Esophagus squamous epithelium (tissue), 5 donors: ENCODE measurements around the gene CETN1. TPM values are rescaled to one million over a fixed set of nuclear protein-coding genes. Genes with fewer than 3 reads are reported as not detected.

ENCODE experiments used
- DNase-seq: peaks from one replicate; lab custom pipeline; 2025; lab: John Stamatoyannopoulos, UW
- H3K27ac ChIP-seq, 4 donors: fragments of 200-600 bp; sonication (generic); one replicate each; pipeline ENCODE4 v1.5.1; 2016 to 2019; ENCODE audit warnings: mild to moderate bottlenecking in 1 of 4
- H3K27me3 ChIP-seq, 4 donors: fragments of 200-600 bp; sonication (generic); 1 replicate in 3 of 4; 2 replicates in 1 of 4; pipeline versions ENCODE4 v1.5.1 to v1.6.0; 2017 to 2021; ENCODE audit warnings: antibody characterized with exemption in 1 of 4
- H3K36me3 ChIP-seq, 3 donors: fragments of 200-600 bp; sonication (generic); one replicate each; pipeline ENCODE4 v1.5.1; 2016 to 2019
- H3K4me1 ChIP-seq, 3 donors: fragments of 200-600 bp; sonication (generic); one replicate each; pipeline ENCODE4 v1.5.1; 2017 to 2019
- H3K4me3 ChIP-seq, 4 donors: fragments of 200-600 bp; sonication (generic); 1 replicate in 3 of 4; 2 replicates in 1 of 4; pipeline ENCODE4 v1.5.1; 2016 to 2019; ENCODE audit warnings: mild to moderate bottlenecking in 2 of 4, moderate library complexity in 1 of 4
- H3K9me3 ChIP-seq, 3 donors: fragments of 200-600 bp; sonication (generic); one replicate each; pipeline ENCODE4 v1.5.1; 2016 to 2019
- CTCF ChIP-seq, 6 experiments: fragments of 450-650 bp in 4 of 6; fragments of 200-600 bp in 2 of 6; sonication (generic) in 2 of 6; IDR thresholded peaks; one replicate each; pipeline ENCODE4 v1.5.1; 2016 to 2019; ENCODE audit warnings: antibody characterized with exemption in 6 of 6, mild to moderate bottlenecking in 4 of 6, moderate library complexity in 4 of 6
- POLR2A ChIP-seq, 4 donors: fragments of 450-650 bp; IDR thresholded peaks; one replicate each; pipeline ENCODE4 v1.6.1; 2017; ENCODE audit warnings: antibody characterized with exemption in 4 of 4, mild to moderate bottlenecking in 4 of 4, moderate library complexity in 3 of 4
- WGBS, 2 donors: methylation state at CpG; one replicate each; pipeline ENCODE4 v1.1.5; 2018; 5-methylcytosine and 5-hydroxymethylcytosine counted together
- intact Hi-C: fragments of 100-400 bp; cut with DNase I; formaldehyde crosslinking; loops from one replicate; pipeline ENCODE4 v1.15.0; 2022
- total RNA-seq, 4 donors: library from RNA; depleted of rRNA; stranded (reverse); fragments of >200 nt; gene quantifications; one replicate each; pipeline ENCODE4 v1.1.0, GENCODE V29; 2016
- donor health status: DM: yes; HTN: yes; CAD: no.

The CETN1 gene
- total RNA-seq, 4 donors from 2014 or later = not detected

- no peak for DNase-seq
- H3K4me1 ChIP-seq = peaks cover 4 to 14% (median 6%) of the 10 kb centered on the region in 3 donors
- no peak overlapping the region for H3K27ac ChIP-seq
- 53 to 66% methylated on average over 3 of the region's 3 CpGs for WGBS, 2 donors
- TF ChIP-seq POLR2A (IDR thresholded peaks at IDR 0.05) = no peak
- TF ChIP-seq CTCF (IDR thresholded peaks at IDR 0.05) = no peak
- H3K9me3 ChIP-seq = no peaks in the 10 kb centered on the region
- no peaks in the 10 kb centered on the region for H3K36me3 ChIP-seq
- H3K27me3 ChIP-seq = peaks cover 0 to 18% (median 0%) of the 10 kb centered on the region in 4 donors
- no peak overlapping the region for H3K4me3 ChIP-seq
- intact Hi-C loops = no loop called here
These were observed 19.9 kb downstream of the CETN1 start for GRCh38 chr18:600107-600506.

- H3K27ac ChIP-seq = no peak overlapping the region
- no peak for DNase-seq
- intact Hi-C loops = no loop called here
- 59 to 77% methylated on average over 8 of the region's 8 CpGs for WGBS, 2 donors
- H3K27me3 ChIP-seq = no peaks in the 10 kb centered on the region
- no peaks in the 10 kb centered on the region for H3K9me3 ChIP-seq
- H3K36me3 ChIP-seq = no peaks in the 10 kb centered on the region
- TF ChIP-seq POLR2A (IDR thresholded peaks at IDR 0.05) (no peak), CTCF (IDR thresholded peaks at IDR 0.05) (no peak)
- no peak overlapping the region for H3K4me3 ChIP-seq
- H3K4me1 ChIP-seq = no peaks in the 10 kb centered on the region
These were observed 24.6 kb downstream of the CETN1 start for GRCh38 chr18:604771-605170.

- intact Hi-C loops = no loop called here
- no peaks in the 10 kb centered on the region for H3K36me3 ChIP-seq
- no peaks in the 10 kb centered on the region for H3K27me3 ChIP-seq
- TF ChIP-seq POLR2A (IDR thresholded peaks at IDR 0.05) (no peak), CTCF (IDR thresholded peaks at IDR 0.05) (no peak)
- 76 to 100% methylated on average over 3 to 7 of the region's 7 CpGs for WGBS, 2 donors
- H3K4me1 ChIP-seq = no peaks in the 10 kb centered on the region
- no peak overlapping the region for H3K27ac ChIP-seq
- DNase-seq = no peak
- no peaks in the 10 kb centered on the region for H3K9me3 ChIP-seq
- H3K4me3 ChIP-seq = no peak overlapping the region
These were observed 27.8 kb downstream of the CETN1 start for GRCh38 chr18:607930-608329.

- no peak overlapping the region for H3K27ac ChIP-seq
- H3K27me3 ChIP-seq = no peaks in the 10 kb centered on the region
- H3K36me3 ChIP-seq = no peaks in the 10 kb centered on the region
- DNase-seq = no peak
- TF ChIP-seq CTCF (IDR thresholded peaks at IDR 0.05) (no peak), POLR2A (IDR thresholded peaks at IDR 0.05) (no peak)
- intact Hi-C loops = loop anchor here (10.0 kb wide), 2 partner anchors 116 to 326 kb away; no protein-coding TSS in a partner anchor
- no peaks in the 10 kb centered on the region for H3K9me3 ChIP-seq
- no peak overlapping the region for H3K4me3 ChIP-seq
- no peaks in the 10 kb centered on the region for H3K4me1 ChIP-seq
- 69 to 77% methylated on average over 15 of the region's 15 CpGs for WGBS, 2 donors
These were observed 30.2 kb downstream of the CETN1 start for GRCh38 chr18:610214-610928.

GRCh38 chr18:612156-612555 is 32.0 kb downstream of the CETN1 start:
- no peaks in the 10 kb centered on the region for H3K27me3 ChIP-seq
- DNase-seq = no peak
- intact Hi-C loops = loop anchor here (10.0 kb wide), 2 partner anchors 117 to 327 kb away; no protein-coding TSS in a partner anchor

More at GRCh38 chr18:612156-612555, 32.0 kb downstream of the CETN1 start:
- no peak overlapping the region for H3K4me3 ChIP-seq
- H3K4me1 ChIP-seq = no peaks in the 10 kb centered on the region
- no peaks in the 10 kb centered on the region for H3K9me3 ChIP-seq
- 74 to 89% methylated on average over 7 of the region's 7 CpGs for WGBS, 2 donors
- H3K36me3 ChIP-seq = no peaks in the 10 kb centered on the region
- no peak for TF ChIP-seq POLR2A (IDR thresholded peaks at IDR 0.05)
- TF ChIP-seq CTCF (IDR thresholded peaks at IDR 0.05) = no peak
- H3K27ac ChIP-seq = no peak overlapping the region
